Mucosa of rectum (tissue), 2 donors: ENCODE results near the gene RBM17.

Source experiments
- H3K27ac ChIP-seq, 2 donors: one replicate each; pipeline ENCODE4 v1.7.0; 2013; ENCODE audit warnings: inconsistent platforms in 2 of 2, low read depth in 2 of 2, low read length in 2 of 2
- H3K27me3 ChIP-seq, 2 donors: one replicate each; pipeline ENCODE4 v1.7.0; 2013; ENCODE audit warnings: low read length in 2 of 2; ENCODE audit not compliant: control insufficient read depth in 2 of 2, insufficient read depth in 2 of 2
- H3K36me3 ChIP-seq, 2 donors: one replicate each; pipeline ENCODE4 v1.7.0; 2013; ENCODE audit warnings: low read length in 2 of 2; ENCODE audit not compliant: control insufficient read depth in 2 of 2, insufficient read depth in 2 of 2
- H3K4me1 ChIP-seq, 2 donors: one replicate each; pipeline ENCODE4 v1.7.0; 2013; ENCODE audit warnings: low read length in 2 of 2, mild to moderate bottlenecking in 1 of 2; ENCODE audit not compliant: control insufficient read depth in 2 of 2, insufficient read depth in 2 of 2
- H3K4me3 ChIP-seq, 2 donors: one replicate each; pipeline ENCODE4 v1.7.0; 2013; ENCODE audit warnings: low read length in 2 of 2
- H3K9ac ChIP-seq, 2 donors: one replicate each; pipeline ENCODE4 v1.7.0; 2013; ENCODE audit warnings: low read length in 2 of 2, low read depth in 1 of 2, mild to moderate bottlenecking in 1 of 2
- H3K9me3 ChIP-seq, 2 donors: one replicate each; pipeline ENCODE4 v1.7.0; 2013; ENCODE audit warnings: low read length in 2 of 2; ENCODE audit not compliant: control insufficient read depth in 2 of 2
- donor health status: healthy.
- donor health status: Normal muscosa, but diverticular disease.

Gene RBM17

GRCh38 chr10:6068006-6068405 is 20.8 kb upstream of the RBM17 start:
- Histone ChIP-seq H3K36me3 (no peaks in the 10 kb centered on the region), H3K9ac (no peak overlapping the region), H3K9me3 (no peaks in the 10 kb centered on the region), H3K4me1 (peaks cover 0 to 11% of the 10 kb centered on the region in 2 donors), H3K27ac (no peak overlapping the region), H3K4me3 (no peak overlapping the region), H3K27me3 (no peaks in the 10 kb centered on the region)

- Histone ChIP-seq H3K4me3 (no peak overlapping the region), H3K27me3 (no peaks in the 10 kb centered on the region), H3K36me3 (no peaks in the 10 kb centered on the region), H3K9me3 (no peaks in the 10 kb centered on the region), H3K9ac (no peak overlapping the region), H3K4me1 (peaks cover 0 to 11% of the 10 kb centered on the region in 2 donors), H3K27ac (peak overlapping the region; percentile 27 to 56)
Measured at GRCh38 chr10:6068422-6068821, 20.4 kb upstream of the RBM17 start.

DNA sequence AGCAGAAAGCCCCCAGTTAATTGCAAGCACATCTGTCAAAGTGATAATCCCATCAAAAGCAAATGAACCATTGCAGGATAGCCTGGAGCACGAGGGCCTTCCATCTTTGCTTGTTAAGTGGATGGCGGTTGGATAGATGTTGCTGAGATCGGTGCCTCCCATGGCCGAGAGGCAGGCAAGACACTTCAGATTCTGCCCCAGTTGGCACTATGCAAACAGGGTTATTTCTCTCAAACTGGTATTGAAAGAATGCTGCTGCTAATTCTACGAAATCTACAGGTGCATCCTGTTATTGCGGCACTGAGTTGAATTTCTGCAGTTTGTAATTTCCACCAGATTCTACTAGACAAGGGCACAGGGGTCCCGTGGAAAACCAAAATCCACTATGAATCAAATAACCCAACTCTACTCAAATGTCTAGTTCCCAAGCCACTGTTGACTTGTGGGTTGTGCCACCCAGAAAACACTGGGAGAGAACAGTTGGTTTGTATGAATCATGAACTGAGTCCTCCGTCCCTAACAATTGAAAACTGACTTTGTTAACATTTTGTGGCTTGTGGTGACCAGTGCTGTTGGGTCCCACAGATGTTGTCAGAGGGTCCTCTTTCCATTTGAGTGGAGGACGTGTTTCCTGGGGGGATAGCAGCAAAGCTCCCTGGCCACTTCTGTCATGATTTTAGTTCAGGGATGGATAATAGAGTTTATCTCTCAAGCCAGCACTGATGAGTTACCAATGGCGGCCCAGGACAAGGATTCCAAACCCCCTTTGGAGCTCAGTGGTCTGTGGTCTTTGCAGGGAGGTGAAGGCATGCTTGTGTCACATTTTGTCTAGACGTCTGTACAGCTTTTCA is 19.5 kb upstream of the RBM17 start:
- peaks cover 0 to 11% of the 10 kb centered on the region in 2 donors for H3K4me1 ChIP-seq

GRCh38 chr10:6070660-6071059 is 18.2 kb upstream of the RBM17 start:
- Histone ChIP-seq H3K36me3 (no peaks in the 10 kb centered on the region), H3K4me1 (peaks cover 0 to 11% of the 10 kb centered on the region in 2 donors), H3K9ac (no peak overlapping the region), H3K9me3 (no peaks in the 10 kb centered on the region), H3K4me3 (no peak overlapping the region), H3K27me3 (no peaks in the 10 kb centered on the region), H3K27ac (no peak overlapping the region)

More for the DNA sequence above, 19.5 kb upstream of the RBM17 start:
- no peak overlapping the region for H3K9ac ChIP-seq
- H3K27ac ChIP-seq, result peak overlapping the region in 1 of 2 donors; percentile 56
- H3K27me3 ChIP-seq, result no peaks in the 10 kb centered on the region
- H3K4me3 ChIP-seq, result no peak overlapping the region
- H3K9me3 ChIP-seq, result no peaks in the 10 kb centered on the region
- no peaks in the 10 kb centered on the region for H3K36me3 ChIP-seq

- Histone ChIP-seq H3K27me3 (no peaks in the 10 kb centered on the region), H3K4me1 (peaks cover 0 to 11% of the 10 kb centered on the region in 2 donors), H3K4me3 (no peak overlapping the region), H3K9me3 (no peaks in the 10 kb centered on the region), H3K9ac (no peak overlapping the region), H3K36me3 (no peaks in the 10 kb centered on the region), H3K27ac (peak overlapping the region; percentile 30 to 41)
Measured at GRCh38 chr10:6071181-6072175, 17.4 kb upstream of the RBM17 start.

GRCh38 chr10:6072215-6072934 is 16.5 kb upstream of the RBM17 start:
- Histone ChIP-seq H3K4me1 (peaks cover 0 to 11% of the 10 kb centered on the region in 2 donors), H3K9me3 (no peaks in the 10 kb centered on the region), H3K27ac (peak overlapping the region; percentile 30 to 41)

GRCh38 chr10:6074489-6075301 is 14.1 kb upstream of the RBM17 start:
- Histone ChIP-seq H3K4me1 (peaks cover 0 to 8% of the 10 kb centered on the region in 2 donors), H3K9ac (no peak overlapping the region), H3K27ac (no peak overlapping the region), H3K36me3 (no peaks in the 10 kb centered on the region), H3K4me3 (no peak overlapping the region), H3K27me3 (no peaks in the 10 kb centered on the region), H3K9me3 (no peaks in the 10 kb centered on the region)

More at GRCh38 chr10:6072215-6072934, 16.5 kb upstream of the RBM17 start:
- Histone ChIP-seq H3K4me3 (peak overlapping the region in 1 of 2 donors; percentile 17), H3K27me3 (no peaks in the 10 kb centered on the region), H3K36me3 (no peaks in the 10 kb centered on the region), H3K9ac (peak overlapping the region in 1 of 2 donors; percentile 4)

- Histone ChIP-seq H3K27ac (no peak overlapping the region), H3K36me3 (no peaks in the 10 kb centered on the region), H3K9ac (no peak overlapping the region), H3K9me3 (no peaks in the 10 kb centered on the region), H3K4me1 (peaks cover 0 to 2% of the 10 kb centered on the region in 2 donors), H3K27me3 (no peaks in the 10 kb centered on the region), H3K4me3 (no peak overlapping the region)
Measured at GRCh38 chr10:6077071-6077675, 11.7 kb upstream of the RBM17 start.

GRCh38 chr10:6079044-6079443 is 9.8 kb upstream of the RBM17 start:
- Histone ChIP-seq H3K9me3 (no peaks in the 10 kb centered on the region), H3K27me3 (no peaks in the 10 kb centered on the region), H3K4me3 (no peak overlapping the region)

More at GRCh38 chr10:6079044-6079443, 9.8 kb upstream of the RBM17 start:
- Histone ChIP-seq H3K36me3 (no peaks in the 10 kb centered on the region), H3K4me1 (no peaks in the 10 kb centered on the region), H3K9ac (no peak overlapping the region), H3K27ac (no peak overlapping the region)
